HG03039 (cell line): ENCODE data around the gene COL5A1.

Experiments used
- ATAC-seq: cut with Tn5 transposase; IDR thresholded peaks from one replicate; pipeline ENCODE4 v1.9.1; 2021; ENCODE audit warnings: mild to moderate bottlenecking, moderate library complexity; ENCODE audit not compliant: unreplicated experiment

COL5A1 gene

GRCh38 chr9:134625361-134626068 lies 16.1 kb upstream of the COL5A1 start:
- no peak for ATAC-seq

- no peak for ATAC-seq
These were observed 15.6 kb upstream of the COL5A1 start for GRCh38 chr9:134626069-134626423.

GRCh38 chr9:134626571-134627416 lies 14.8 kb upstream of the COL5A1 start:
- no peak for ATAC-seq

- ATAC-seq: no peak
These were observed 13.9 kb upstream of the COL5A1 start for GRCh38 chr9:134627417-134628353.

- ATAC-seq: no peak
These were observed 13.3 kb upstream of the COL5A1 start for GRCh38 chr9:134628354-134628736.

GRCh38 chr9:134629061-134629585 lies 12.5 kb upstream of the COL5A1 start:
- ATAC-seq: no peak

- ATAC-seq: no peak
These were observed 11.8 kb upstream of the COL5A1 start for GRCh38 chr9:134629586-134630392.

- no peak for ATAC-seq
These were observed 11.2 kb upstream of the COL5A1 start for GRCh38 chr9:134630393-134630790.

GRCh38 chr9:134630861-134631260 lies 10.7 kb upstream of the COL5A1 start:
- ATAC-seq: no peak

- no peak for ATAC-seq
These were observed 9.7 kb upstream of the COL5A1 start for GRCh38 chr9:134631881-134632280.

- no peak for ATAC-seq
These were observed 9.3 kb upstream of the COL5A1 start for GRCh38 chr9:134632329-134632728.

GRCh38 chr9:134633362-134634142 lies 8.1 kb upstream of the COL5A1 start:
- ATAC-seq: no peak

GRCh38 chr9:134634176-134634575 lies 7.4 kb upstream of the COL5A1 start:
- no peak for ATAC-seq

- no peak for ATAC-seq
These were observed 6.9 kb upstream of the COL5A1 start for GRCh38 chr9:134634667-134635230.

- ATAC-seq: no peak
These were observed 6.1 kb upstream of the COL5A1 start for GRCh38 chr9:134635351-134636148.

GRCh38 chr9:134636149-134636507 lies 5.5 kb upstream of the COL5A1 start:
- no peak for ATAC-seq

GRCh38 chr9:134637241-134637640 lies 4.4 kb upstream of the COL5A1 start:
- no peak for ATAC-seq
